K562 (cell line): Measurements from ENCODE around the gene NR6A1. TPM values are rescaled to one million over a fixed set of nuclear protein-coding genes. Genes with fewer than 3 reads are reported as not detected.

ENCODE experiments used
- ARID2 ChIP-seq: fragments of 450-650 bp; IDR thresholded peaks from 2 replicates; pipeline ENCODE4 v1.6.1; 2017; ENCODE audit warnings: antibody characterized with exemption, mild to moderate bottlenecking
- ATF7 ChIP-seq: fragments of 450-650 bp; IDR thresholded peaks from 2 replicates; pipeline ENCODE4 v1.7.1; 2014; ENCODE audit warnings: mild to moderate bottlenecking, moderate library complexity
- RB1 ChIP-seq: fragments of 450-650 bp; IDR thresholded peaks from 2 replicates; pipeline ENCODE4 v1.6.1; 2017; ENCODE audit warnings: low read depth, mild to moderate bottlenecking
- RHOXF2B ChIP-seq: fragments of 250-450 bp; sonication (Bioruptor Pico); conservative IDR thresholded peaks from 2 replicates; pipeline ENCODE4 v1.5.1; 2021
- SNIP1 ChIP-seq: fragments of 450-650 bp; IDR thresholded peaks from 2 replicates; pipeline ENCODE4 v1.7.1; 2017; ENCODE audit warnings: low read depth, mild to moderate bottlenecking
- SRF ChIP-seq, 2 experiments: fragments of 250-450, 450-650 bp in 1 of 2; sonication (Bioruptor Pico) in 1 of 2; sonication (generic) in 1 of 2; formaldehyde crosslinking; IDR thresholded peaks; 2 replicates each; pipeline versions ENCODE4 v1.5.0 to v1.5.1; 2020 to 2022; ENCODE audit warnings: mild to moderate bottlenecking in 1 of 2, missing genetic modification reagents in 1 of 2
- SUPT5H ChIP-seq: fragments of 450-650 bp; IDR thresholded peaks from 2 replicates; pipeline ENCODE4 v1.6.1; 2016
- TRIM24 ChIP-seq, 2 experiments: fragments of 450-650 bp; IDR thresholded peaks; 2 replicates each; pipeline ENCODE4 v1.6.1; 2016
- ZFPM2 ChIP-seq: fragments of 250-450 bp; sonication (Bioruptor Pico); IDR thresholded peaks from 2 replicates; pipeline ENCODE4 v1.5.1; 2022; ENCODE audit warnings: mild to moderate bottlenecking
- ZNF644 ChIP-seq: fragments of 200-800 bp; sonication (Bioruptor generic); IDR thresholded peaks from 2 replicates; pipeline ENCODE4 v1.6.1; 2016; ENCODE audit warnings: low read depth, missing genetic modification characterization, missing compliant biosample characterization
- ZZZ3 ChIP-seq: fragments of 450-650 bp; IDR thresholded peaks from 2 replicates; pipeline ENCODE4 v1.6.1; 2016; ENCODE audit warnings: antibody characterized with exemption, mild to moderate bottlenecking, moderate library complexity
- polyA plus RNA-seq, 8 experiments: library from polyadenylated mRNA; depleted of rRNA in 4 of 8; stranded (reverse) in 5 of 8; unstranded in 3 of 8; fragments of >200 nt; fragmentation: Nextera tagmentation in 2 of 8; fragmentation: Illumina TruSeq in 1 of 8; extraction: Ambion mirVana in 2 of 8; extraction: Trizol in 1 of 8; gene quantifications; 2 replicates each; pipeline versions ENCODE4 v1.2.1 to v1.2.3, GENCODE V29; 2011 to 2014; ENCODE audit warnings: inconsistent platforms in 1 of 8, missing spikeins in 1 of 8
- total RNA-seq, 7 experiments: library from RNA; depleted of rRNA in 6 of 7; stranded (reverse); fragments of >200 nt in 6 of 7; fragmentation: Illumina TruSeq in 2 of 7; extraction: Trizol in 2 of 7; gene quantifications; 2 replicates each; pipeline versions ENCODE4 v1.2.1 to v1.2.3, GENCODE V29; 2011 to 2021; ENCODE audit warnings: low replicate concordance in 1 of 7
- TF ChIP-seq, protein P1 (sequence below), 2 experiments: fragments of 450-650 bp; formaldehyde crosslinking in 1 of 2; IDR thresholded peaks; 2 replicates each; pipeline versions ENCODE4 v1.4.0 to v1.6.1; 2014 to 2020; ENCODE audit warnings: mild to moderate bottlenecking in 2 of 2, borderline replicate concordance in 1 of 2, low read depth in 1 of 2
- TF ChIP-seq, protein P2 (sequence below): fragments of 450-650 bp; formaldehyde crosslinking; IDR thresholded peaks from 2 replicates; pipeline ENCODE4 v1.4.0; 2020; ENCODE audit warnings: mild to moderate bottlenecking
- TF ChIP-seq, protein P3 (sequence below), 2 experiments: IDR thresholded peaks; 2 replicates each; pipeline ENCODE4 v1.6.1; 2011; ENCODE audit warnings: borderline replicate concordance in 1 of 2, control low read depth in 1 of 2, low read depth in 1 of 2, low read length in 1 of 2, mild to moderate bottlenecking in 1 of 2, mixed read lengths in 1 of 2, moderate library complexity in 1 of 2; ENCODE audit not compliant: insufficient read depth in 1 of 2, insufficient read length in 1 of 2, poor library complexity in 1 of 2, severe bottlenecking in 1 of 2; ENCODE audit errors: extremely low read depth in 1 of 2
- TF ChIP-seq, protein P4 (sequence below): sonication (generic); formaldehyde crosslinking; IDR thresholded peaks from 2 replicates; pipeline ENCODE4 v1.8.1; 2022; ENCODE audit warnings: missing genetic modification reagents
- TF ChIP-seq, protein P5 (sequence below): sonication (generic); formaldehyde crosslinking; IDR thresholded peaks from 2 replicates; pipeline ENCODE4 v1.9.0; 2022; ENCODE audit warnings: mild to moderate bottlenecking, missing genetic modification reagents

The NR6A1 gene
- total and polyA plus RNA-seq, 9 of the 15 experiments (the other 6 are each of a cell fraction or from before 2014, with no cell fraction given), result 9.7 to 55.4 (median 28.3) TPM

DNA sequence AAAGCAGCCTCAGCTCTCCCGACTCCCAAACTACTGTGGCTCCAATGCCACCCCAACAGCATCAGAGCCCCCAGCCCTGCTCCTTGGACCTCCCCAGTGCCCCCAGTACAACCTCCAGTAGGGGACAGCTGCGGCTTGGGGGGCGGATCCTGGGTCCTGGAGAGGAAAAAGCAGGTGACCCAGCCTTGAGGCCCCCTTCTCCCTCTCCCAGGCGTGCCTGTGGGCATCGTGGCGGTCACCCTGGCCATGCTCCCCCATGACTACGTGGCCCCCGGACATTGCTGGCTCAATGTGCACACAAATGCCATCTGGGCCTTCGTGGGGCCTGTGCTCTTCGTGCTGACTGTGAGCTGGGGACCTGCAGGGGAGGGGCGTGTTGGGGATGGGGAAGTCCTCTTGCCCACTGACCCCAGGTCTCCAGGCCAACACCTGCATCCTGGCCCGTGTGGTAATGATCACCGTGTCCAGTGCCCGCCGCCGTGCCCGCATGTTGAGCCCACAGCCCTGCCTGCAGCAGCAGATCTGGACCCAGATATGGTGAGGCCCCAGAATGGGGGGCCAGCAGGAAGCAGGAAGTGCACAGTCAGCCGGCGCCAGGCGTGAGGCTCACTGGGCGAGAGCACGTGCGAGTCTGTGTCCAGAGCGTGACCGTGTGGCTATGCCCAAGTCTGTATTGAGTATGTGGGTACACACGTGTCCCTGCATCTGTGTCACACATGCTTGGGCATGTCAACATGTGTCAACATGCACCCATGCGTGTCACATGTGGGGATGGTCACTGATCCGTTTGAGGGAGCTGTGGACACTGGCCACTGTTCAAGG is 301.9 kb downstream of the NR6A1 start (continued):
- TF ChIP-seq, protein P1, sequence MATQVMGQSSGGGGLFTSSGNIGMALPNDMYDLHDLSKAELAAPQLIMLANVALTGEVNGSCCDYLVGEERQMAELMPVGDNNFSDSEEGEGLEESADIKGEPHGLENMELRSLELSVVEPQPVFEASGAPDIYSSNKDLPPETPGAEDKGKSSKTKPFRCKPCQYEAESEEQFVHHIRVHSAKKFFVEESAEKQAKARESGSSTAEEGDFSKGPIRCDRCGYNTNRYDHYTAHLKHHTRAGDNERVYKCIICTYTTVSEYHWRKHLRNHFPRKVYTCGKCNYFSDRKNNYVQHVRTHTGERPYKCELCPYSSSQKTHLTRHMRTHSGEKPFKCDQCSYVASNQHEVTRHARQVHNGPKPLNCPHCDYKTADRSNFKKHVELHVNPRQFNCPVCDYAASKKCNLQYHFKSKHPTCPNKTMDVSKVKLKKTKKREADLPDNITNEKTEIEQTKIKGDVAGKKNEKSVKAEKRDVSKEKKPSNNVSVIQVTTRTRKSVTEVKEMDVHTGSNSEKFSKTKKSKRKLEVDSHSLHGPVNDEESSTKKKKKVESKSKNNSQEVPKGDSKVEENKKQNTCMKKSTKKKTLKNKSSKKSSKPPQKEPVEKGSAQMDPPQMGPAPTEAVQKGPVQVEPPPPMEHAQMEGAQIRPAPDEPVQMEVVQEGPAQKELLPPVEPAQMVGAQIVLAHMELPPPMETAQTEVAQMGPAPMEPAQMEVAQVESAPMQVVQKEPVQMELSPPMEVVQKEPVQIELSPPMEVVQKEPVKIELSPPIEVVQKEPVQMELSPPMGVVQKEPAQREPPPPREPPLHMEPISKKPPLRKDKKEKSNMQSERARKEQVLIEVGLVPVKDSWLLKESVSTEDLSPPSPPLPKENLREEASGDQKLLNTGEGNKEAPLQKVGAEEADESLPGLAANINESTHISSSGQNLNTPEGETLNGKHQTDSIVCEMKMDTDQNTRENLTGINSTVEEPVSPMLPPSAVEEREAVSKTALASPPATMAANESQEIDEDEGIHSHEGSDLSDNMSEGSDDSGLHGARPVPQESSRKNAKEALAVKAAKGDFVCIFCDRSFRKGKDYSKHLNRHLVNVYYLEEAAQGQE (IDR thresholded peaks at IDR 0.05; ENCODE audit: borderline replicate concordance), result no peak
- TF ChIP-seq, protein P1 (CRISPR knock-in tag; IDR thresholded peaks at IDR 0.05; ENCODE audit: low read depth), result no peak
- TF ChIP-seq RB1, result 0 out of 2 replicates have a peak, but pooled peaks have one; percentile 10
- TF ChIP-seq, protein P2, sequence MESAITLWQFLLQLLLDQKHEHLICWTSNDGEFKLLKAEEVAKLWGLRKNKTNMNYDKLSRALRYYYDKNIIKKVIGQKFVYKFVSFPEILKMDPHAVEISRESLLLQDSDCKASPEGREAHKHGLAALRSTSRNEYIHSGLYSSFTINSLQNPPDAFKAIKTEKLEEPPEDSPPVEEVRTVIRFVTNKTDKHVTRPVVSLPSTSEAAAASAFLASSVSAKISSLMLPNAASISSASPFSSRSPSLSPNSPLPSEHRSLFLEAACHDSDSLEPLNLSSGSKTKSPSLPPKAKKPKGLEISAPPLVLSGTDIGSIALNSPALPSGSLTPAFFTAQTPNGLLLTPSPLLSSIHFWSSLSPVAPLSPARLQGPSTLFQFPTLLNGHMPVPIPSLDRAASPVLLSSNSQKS, result no peak
- TF ChIP-seq ARID2, result no peak
- no peak for TF ChIP-seq SUPT5H
- TF ChIP-seq ZNF644 (tag), result no peak
- no peak for TF ChIP-seq ZZZ3
- TF ChIP-seq SNIP1, result no peak
- TF ChIP-seq RHOXF2B (CRISPR knock-in tag), result no peak
- TF ChIP-seq TRIM24 (IDR thresholded peaks at IDR 0.05), result no peak
- TF ChIP-seq, protein P3, sequence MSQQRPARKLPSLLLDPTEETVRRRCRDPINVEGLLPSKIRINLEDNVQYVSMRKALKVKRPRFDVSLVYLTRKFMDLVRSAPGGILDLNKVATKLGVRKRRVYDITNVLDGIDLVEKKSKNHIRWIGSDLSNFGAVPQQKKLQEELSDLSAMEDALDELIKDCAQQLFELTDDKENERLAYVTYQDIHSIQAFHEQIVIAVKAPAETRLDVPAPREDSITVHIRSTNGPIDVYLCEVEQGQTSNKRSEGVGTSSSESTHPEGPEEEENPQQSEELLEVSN (IDR thresholded peaks at IDR 0.05; ENCODE audit: borderline replicate concordance in 1 of 2, extremely low read depth in 1 of 2, insufficient read depth in 1 of 2, insufficient read length in 1 of 2, low read depth in 1 of 2, low read length in 1 of 2, poor library complexity in 1 of 2, severe bottlenecking in 1 of 2), result peak; percentile 50 to 55
- no peak for TF ChIP-seq ATF7
- no peak for TF ChIP-seq ZFPM2
- TF ChIP-seq, protein P4, sequence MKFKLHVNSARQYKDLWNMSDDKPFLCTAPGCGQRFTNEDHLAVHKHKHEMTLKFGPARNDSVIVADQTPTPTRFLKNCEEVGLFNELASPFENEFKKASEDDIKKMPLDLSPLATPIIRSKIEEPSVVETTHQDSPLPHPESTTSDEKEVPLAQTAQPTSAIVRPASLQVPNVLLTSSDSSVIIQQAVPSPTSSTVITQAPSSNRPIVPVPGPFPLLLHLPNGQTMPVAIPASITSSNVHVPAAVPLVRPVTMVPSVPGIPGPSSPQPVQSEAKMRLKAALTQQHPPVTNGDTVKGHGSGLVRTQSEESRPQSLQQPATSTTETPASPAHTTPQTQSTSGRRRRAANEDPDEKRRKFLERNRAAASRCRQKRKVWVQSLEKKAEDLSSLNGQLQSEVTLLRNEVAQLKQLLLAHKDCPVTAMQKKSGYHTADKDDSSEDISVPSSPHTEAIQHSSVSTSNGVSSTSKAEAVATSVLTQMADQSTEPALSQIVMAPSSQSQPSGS (CRISPR knock-in tag), result no peak
- TF ChIP-seq SRF (CRISPR knock-in tag; IDR thresholded peaks at IDR 0.05), result no peak
- TF ChIP-seq, protein P5, sequence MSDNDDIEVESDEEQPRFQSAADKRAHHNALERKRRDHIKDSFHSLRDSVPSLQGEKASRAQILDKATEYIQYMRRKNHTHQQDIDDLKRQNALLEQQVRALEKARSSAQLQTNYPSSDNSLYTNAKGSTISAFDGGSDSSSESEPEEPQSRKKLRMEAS, result peak; percentile 83
